Activated naive CD8-positive, alpha-beta T cell treated with anti-CD3 and anti-CD28 coated beads, Interleukin-2, amount 50 U/mL, for 24 hours (primary cell): ENCODE results near the gene GALNT15.

ENCODE experiments used
- ATAC-seq: fragments of 150-1000 bp; cut with Tn5 transposase; one replicate; pipeline ENCODE4 v1.10.0; 2021
- DNase-seq: peaks from one replicate; pipeline ENCODE4 v3.0.0; 2021
- H3K27ac Mint-ChIP-seq: one replicate; pipeline ENCODE4 v1.8.0; 2021; ENCODE audit warnings: mild to moderate bottlenecking, mixed read lengths
- H3K27me3 Mint-ChIP-seq: one replicate; pipeline ENCODE4 v1.8.0; 2021; ENCODE audit warnings: mixed read lengths
- H3K36me3 Mint-ChIP-seq: one replicate; pipeline ENCODE4 v1.8.0; 2021; ENCODE audit warnings: low read depth, mixed read lengths
- H3K4me1 Mint-ChIP-seq: one replicate; pipeline ENCODE4 v1.8.0; 2021; ENCODE audit warnings: mixed read lengths
- H3K4me3 Mint-ChIP-seq: one replicate; pipeline ENCODE4 v1.8.0; 2021; ENCODE audit warnings: mild to moderate bottlenecking, moderate library complexity, mixed read lengths
- H3K9me3 Mint-ChIP-seq: one replicate; pipeline ENCODE4 v1.8.0; 2021; ENCODE audit warnings: mixed read lengths

Gene GALNT15

DNA sequence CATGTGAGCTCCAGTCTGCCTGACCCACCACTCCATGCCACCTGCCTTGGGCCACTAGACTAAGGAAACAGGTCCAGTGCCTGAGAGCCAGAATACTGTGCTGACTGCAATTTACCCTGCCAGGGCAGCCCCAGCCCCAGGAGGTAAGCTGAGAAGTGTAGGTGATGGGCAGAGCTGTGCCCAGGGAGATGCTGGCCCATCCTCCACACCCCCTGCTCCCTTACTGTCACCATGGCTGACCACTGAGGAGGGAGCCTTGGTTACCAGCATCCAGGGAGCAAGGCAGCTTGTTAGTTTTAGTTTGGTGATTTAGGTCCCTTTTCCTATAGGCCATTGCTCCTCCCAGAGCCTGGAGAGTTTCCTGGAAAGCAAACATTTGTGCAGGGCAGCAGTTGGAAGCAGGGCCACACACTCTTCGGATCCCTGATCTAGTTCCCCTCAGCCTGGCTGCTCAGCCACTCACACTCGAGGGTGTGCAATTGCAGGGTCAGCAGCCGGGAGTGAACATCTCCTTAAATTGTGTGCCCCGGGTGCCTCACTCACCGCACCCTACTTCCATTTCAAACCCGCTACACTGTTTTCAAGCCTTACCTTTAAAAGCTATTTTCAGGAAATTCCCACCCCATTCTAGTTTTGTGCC, 2.0 kb downstream of the GALNT15 start:
- ATAC-seq, result no peak
- no peaks in the 10 kb centered on the region for H3K36me3 Mint-ChIP-seq

DNA sequence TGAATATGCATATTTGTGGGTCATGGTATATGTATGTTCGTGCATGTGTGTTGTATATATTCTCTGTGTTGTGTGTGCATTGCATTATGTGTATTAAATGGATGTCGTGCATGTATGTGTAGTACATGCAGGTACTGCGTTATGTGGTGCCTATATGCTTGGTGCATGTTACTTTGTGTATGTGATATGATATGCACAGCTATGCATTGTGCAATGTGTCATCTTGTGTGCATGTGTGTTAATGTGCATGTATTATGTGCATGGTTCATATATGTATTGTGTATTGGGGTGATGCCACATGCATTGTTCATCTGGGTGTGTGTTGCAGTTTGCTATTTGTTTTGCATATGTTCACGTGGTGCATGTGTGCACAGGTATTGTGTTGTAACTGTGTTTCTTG, 2.9 kb downstream of the GALNT15 start:
- Mint-ChIP-seq H3K27ac (no peak overlapping the region), H3K27me3 (peaks cover 13% of the 10 kb centered on the region), H3K4me1 (no peaks in the 10 kb centered on the region), H3K36me3 (no peaks in the 10 kb centered on the region), H3K9me3 (no peaks in the 10 kb centered on the region), H3K4me3 (no peak overlapping the region)
- ATAC-seq (no peak), DNase-seq (no peak)

More for the DNA sequence above, 2.0 kb downstream of the GALNT15 start:
- H3K4me1 Mint-ChIP-seq, result no peaks in the 10 kb centered on the region
- H3K4me3 Mint-ChIP-seq, result no peak overlapping the region
- H3K27me3 Mint-ChIP-seq, result peaks cover 14% of the 10 kb centered on the region
- no peak overlapping the region for H3K27ac Mint-ChIP-seq
- no peaks in the 10 kb centered on the region for H3K9me3 Mint-ChIP-seq
- DNase-seq, result no peak

DNA sequence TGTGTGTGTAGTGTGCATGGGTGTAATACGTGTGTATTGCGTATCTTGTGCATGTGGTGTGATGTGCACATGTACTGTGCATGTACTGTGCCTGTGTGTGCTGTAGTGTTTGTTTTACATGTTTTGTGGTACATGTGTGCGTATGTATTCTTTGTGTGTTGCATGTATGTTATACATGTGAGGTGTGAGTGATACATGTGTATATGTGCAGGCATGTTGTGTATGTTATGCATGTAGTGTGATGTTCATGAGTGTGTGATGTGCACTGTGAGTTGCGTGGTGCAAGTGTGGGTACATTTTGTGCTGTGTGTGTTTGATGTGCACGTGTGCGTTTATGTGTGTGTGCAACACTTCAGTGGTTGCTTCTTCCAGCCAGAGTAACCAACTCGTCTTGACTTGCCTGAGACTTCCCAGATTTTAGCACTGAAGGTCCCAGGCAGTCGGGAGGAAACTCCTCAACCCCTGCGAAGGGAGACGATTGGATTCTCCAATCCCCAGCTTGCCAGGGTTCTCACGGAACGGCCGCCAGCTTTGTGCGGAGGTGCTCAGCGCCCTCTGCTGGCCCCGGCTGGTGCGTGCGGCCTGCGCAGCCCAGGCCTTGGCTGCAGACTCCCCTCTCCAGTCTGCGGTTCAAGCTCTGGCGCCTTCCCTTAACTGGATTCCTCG, 3.6 kb downstream of the GALNT15 start:
- DNase-seq (peak; percentile 75), ATAC-seq (peak; percentile 66)
- Mint-ChIP-seq H3K4me1 (no peaks in the 10 kb centered on the region), H3K36me3 (no peaks in the 10 kb centered on the region), H3K4me3 (no peak overlapping the region), H3K9me3 (no peaks in the 10 kb centered on the region), H3K27ac (no peak overlapping the region), H3K27me3 (peaks cover 13% of the 10 kb centered on the region)

DNA sequence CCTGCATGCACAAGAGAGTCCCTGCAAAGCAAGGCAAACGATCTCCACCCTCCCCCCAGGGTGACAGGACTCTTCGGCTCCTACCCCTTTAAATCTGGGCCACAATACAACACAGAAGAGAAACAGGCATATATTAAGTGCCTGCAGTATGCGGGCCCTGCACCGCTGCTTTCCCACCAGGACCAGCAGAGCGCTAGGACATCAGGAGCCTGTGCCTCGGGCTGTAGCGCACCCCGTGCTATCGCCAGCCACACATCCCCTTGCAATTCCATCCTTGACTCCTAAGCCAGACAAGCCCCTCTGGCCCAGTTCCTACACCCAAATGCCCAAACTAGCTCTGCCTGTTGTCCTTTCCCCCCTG, 4.1 kb downstream of the GALNT15 start:
- no peaks in the 10 kb centered on the region for H3K9me3 Mint-ChIP-seq
- no peak overlapping the region for H3K27ac Mint-ChIP-seq
- peaks cover 13% of the 10 kb centered on the region for H3K27me3 Mint-ChIP-seq
- no peak for ATAC-seq
- no peaks in the 10 kb centered on the region for H3K36me3 Mint-ChIP-seq
- no peaks in the 10 kb centered on the region for H3K4me1 Mint-ChIP-seq
- no peak for DNase-seq
- no peak overlapping the region for H3K4me3 Mint-ChIP-seq

DNA sequence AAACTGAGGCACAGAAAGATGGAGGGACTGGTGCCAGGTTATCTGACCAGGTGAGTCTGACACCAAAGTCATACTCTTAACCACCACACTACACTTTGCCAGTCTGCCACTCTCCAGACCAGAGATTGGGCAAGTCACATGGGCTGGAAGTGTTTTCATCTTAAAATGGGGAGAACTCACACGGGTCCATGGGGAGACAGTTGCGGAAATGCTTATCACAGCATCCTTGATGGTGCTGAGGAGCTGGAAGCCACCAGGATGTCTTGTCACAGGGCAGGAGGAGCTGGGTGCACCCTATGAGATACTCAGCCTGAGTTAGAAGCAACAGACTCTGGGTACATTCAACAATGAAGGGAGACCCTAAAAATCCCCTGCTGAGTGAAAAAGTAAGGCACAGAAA, 4.8 kb downstream of the GALNT15 start:
- H3K36me3 Mint-ChIP-seq, result no peaks in the 10 kb centered on the region
- no peak overlapping the region for H3K27ac Mint-ChIP-seq
- no peaks in the 10 kb centered on the region for H3K9me3 Mint-ChIP-seq
- peaks cover 13% of the 10 kb centered on the region for H3K27me3 Mint-ChIP-seq
- no peak overlapping the region for H3K4me3 Mint-ChIP-seq
- ATAC-seq, result no peak
- no peaks in the 10 kb centered on the region for H3K4me1 Mint-ChIP-seq
- DNase-seq, result no peak

DNA sequence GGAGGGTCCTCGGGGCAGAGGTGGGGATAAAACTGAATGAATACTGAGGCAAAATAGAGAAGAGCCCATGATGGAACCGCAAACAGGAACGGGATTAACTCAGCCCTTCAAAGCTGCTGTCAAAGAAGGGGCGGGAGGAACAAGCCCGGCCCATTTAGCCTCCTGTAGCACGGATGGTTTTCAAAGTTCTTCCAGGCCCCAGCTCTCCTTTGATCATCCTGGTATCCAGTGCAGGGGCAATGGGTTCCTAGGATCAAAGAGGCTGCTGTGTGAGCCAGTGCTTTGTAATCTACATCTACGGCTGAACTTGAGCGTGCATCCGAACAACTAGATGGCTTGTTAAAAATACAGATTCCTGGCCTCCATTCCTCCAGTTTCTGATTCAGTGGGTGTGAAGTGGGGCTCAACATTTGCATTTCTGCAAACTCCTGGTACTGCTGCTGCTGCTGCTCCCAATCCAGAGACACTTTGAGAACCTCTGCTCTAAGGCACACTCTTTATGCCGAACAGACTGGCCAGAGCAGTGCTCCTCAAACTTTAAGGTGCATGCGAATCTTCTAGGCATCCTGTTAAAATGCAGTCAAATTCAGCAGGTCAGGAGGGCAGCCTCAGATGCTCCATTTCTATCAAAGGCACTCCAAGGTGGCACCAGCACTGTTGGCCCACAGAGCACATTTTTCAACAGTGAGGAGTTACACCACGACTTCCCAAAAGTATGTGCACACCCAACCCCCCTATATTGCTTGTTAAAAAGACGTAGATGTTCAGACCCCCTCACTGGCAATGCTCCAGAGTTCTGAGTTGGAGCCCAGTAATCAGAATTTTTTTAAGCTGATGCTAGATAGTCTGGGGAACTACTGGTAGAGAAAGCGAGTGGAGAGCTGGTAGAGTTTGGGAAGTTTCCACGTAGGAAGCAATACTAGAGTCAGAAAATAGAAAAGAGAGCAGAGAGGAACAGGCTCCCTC, 5.6 kb downstream of the GALNT15 start:
- H3K36me3 Mint-ChIP-seq, result no peaks in the 10 kb centered on the region
- H3K9me3 Mint-ChIP-seq, result no peaks in the 10 kb centered on the region
- peaks cover 11% of the 10 kb centered on the region for H3K27me3 Mint-ChIP-seq
- DNase-seq, result no peak
- no peak for ATAC-seq
- no peak overlapping the region for H3K4me3 Mint-ChIP-seq
- no peak overlapping the region for H3K27ac Mint-ChIP-seq
- no peaks in the 10 kb centered on the region for H3K4me1 Mint-ChIP-seq

DNA sequence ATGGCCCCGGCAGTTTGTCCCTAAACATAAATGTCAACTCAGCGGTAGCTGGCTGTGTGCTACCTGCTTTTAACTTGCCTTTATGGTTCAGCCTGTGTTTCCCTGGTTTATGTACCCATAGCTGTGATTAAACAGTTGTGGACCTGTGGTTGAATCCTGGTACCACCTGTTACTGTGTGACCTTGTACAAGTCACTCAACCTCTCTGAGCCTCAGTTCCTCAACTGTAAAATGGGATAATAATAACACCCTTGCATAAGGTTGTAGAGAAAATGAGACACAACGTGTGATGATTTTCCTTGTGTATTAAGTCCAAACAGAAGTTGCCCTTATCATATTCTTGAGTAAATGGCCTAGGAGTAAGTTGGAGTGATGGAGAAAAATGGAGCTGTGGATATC, 6.3 kb downstream of the GALNT15 start:
- no peak overlapping the region for H3K27ac Mint-ChIP-seq
- DNase-seq (no peak), ATAC-seq (no peak)
- H3K36me3 Mint-ChIP-seq, result no peaks in the 10 kb centered on the region
- H3K27me3 Mint-ChIP-seq, result peaks cover 11% of the 10 kb centered on the region
- H3K9me3 Mint-ChIP-seq, result no peaks in the 10 kb centered on the region
- H3K4me1 Mint-ChIP-seq, result no peaks in the 10 kb centered on the region
- H3K4me3 Mint-ChIP-seq, result no peak overlapping the region

DNA sequence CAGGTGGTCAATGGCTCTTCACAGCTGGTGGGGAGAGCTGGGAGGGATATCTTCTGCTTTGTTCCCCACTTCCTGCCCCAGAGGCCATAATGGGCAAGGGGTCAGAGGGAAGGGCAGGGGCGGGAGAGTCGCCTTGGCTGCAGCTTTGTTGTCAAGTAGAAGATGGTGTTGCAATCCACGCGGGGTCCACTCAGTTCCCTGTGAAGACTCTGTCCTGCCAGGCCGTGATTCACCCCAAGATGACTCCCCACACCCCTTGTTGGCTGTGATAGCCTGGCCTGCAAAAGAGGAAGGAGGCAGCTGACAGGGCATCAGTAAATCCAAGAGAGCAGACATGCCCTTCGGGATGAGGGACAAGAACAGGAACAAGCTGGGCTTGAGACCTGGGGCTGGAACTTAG, 6.9 kb downstream of the GALNT15 start:
- no peaks in the 10 kb centered on the region for H3K9me3 Mint-ChIP-seq
- no peaks in the 10 kb centered on the region for H3K36me3 Mint-ChIP-seq
- peaks cover 11% of the 10 kb centered on the region for H3K27me3 Mint-ChIP-seq
- H3K27ac Mint-ChIP-seq, result no peak overlapping the region
- DNase-seq, result no peak
- H3K4me1 Mint-ChIP-seq, result no peaks in the 10 kb centered on the region
- H3K4me3 Mint-ChIP-seq, result no peak overlapping the region
- no peak for ATAC-seq

DNA sequence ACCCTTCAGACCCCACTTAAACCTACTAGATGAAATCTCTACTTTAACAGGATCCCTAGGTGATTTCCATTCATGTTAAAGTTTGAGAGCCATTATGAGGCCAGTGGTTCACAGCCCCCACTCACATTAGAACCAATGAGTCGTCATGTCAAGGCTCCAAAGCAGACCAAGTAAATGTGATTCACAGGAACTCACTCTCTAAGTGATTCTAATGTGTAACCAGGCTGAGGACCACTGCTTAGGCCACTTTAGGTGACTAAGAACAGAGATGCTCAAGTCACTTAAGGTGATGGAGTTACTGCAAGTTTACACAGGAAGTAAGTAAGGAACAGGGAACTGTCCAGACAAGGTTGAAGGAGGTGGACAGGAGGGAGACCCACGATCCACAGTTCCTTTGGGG, 7.7 kb downstream of the GALNT15 start:
- ATAC-seq, result peak; percentile 8
- H3K4me3 Mint-ChIP-seq, result no peak overlapping the region
- peaks cover 11% of the 10 kb centered on the region for H3K27me3 Mint-ChIP-seq
- H3K27ac Mint-ChIP-seq, result no peak overlapping the region
- H3K36me3 Mint-ChIP-seq, result no peaks in the 10 kb centered on the region
- no peak for DNase-seq
- H3K9me3 Mint-ChIP-seq, result no peaks in the 10 kb centered on the region
- no peaks in the 10 kb centered on the region for H3K4me1 Mint-ChIP-seq

DNA sequence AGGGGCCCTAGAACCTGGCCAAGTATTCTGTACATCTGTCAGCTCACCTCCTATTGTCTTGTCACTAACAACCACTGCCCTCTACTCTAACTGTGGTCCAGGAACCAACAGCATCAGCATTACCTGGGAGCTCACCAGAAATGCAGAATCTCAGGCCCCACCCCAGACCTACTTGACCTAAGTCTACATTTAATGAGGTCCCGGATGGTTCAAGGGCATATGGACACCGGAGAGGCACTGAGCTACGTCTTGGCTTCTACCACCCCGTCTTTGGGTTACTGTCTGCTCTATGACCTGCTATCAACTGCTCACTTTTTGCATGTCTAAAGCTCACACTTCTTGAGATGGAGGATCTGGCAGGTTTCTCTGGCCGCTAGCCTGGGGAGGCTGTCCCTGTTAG, 8.1 kb downstream of the GALNT15 start:
- H3K36me3 Mint-ChIP-seq, result no peaks in the 10 kb centered on the region
- H3K4me1 Mint-ChIP-seq, result no peaks in the 10 kb centered on the region
- DNase-seq (no peak), ATAC-seq (no peak)
- H3K4me3 Mint-ChIP-seq, result no peak overlapping the region
- no peak overlapping the region for H3K27ac Mint-ChIP-seq
- no peaks in the 10 kb centered on the region for H3K9me3 Mint-ChIP-seq
- peaks cover 8% of the 10 kb centered on the region for H3K27me3 Mint-ChIP-seq

DNA sequence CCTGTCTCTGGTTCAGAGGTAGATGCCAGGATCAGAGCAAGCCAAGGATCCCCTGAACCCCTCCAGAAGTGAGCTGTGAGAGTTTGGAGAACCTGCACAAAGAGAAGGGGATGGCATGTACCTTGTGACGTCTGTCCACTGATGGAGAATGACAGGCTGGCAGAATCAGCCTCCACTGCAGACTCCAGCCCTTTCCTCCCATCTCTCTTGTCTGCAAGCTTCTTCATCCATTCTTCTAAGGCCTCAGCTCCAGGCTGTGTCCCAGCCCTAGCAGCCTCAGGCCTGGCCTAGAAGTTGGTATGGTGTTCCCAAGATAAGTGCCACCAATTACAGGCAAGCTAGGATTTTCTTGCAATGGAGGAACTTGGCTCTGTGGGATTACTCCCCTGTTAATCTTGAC, 8.6 kb downstream of the GALNT15 start:
- no peaks in the 10 kb centered on the region for H3K9me3 Mint-ChIP-seq
- H3K36me3 Mint-ChIP-seq, result no peaks in the 10 kb centered on the region
- DNase-seq (no peak), ATAC-seq (no peak)
- H3K4me1 Mint-ChIP-seq, result no peaks in the 10 kb centered on the region
- no peak overlapping the region for H3K4me3 Mint-ChIP-seq
- no peak overlapping the region for H3K27ac Mint-ChIP-seq
- H3K27me3 Mint-ChIP-seq, result peaks cover 6% of the 10 kb centered on the region

DNA sequence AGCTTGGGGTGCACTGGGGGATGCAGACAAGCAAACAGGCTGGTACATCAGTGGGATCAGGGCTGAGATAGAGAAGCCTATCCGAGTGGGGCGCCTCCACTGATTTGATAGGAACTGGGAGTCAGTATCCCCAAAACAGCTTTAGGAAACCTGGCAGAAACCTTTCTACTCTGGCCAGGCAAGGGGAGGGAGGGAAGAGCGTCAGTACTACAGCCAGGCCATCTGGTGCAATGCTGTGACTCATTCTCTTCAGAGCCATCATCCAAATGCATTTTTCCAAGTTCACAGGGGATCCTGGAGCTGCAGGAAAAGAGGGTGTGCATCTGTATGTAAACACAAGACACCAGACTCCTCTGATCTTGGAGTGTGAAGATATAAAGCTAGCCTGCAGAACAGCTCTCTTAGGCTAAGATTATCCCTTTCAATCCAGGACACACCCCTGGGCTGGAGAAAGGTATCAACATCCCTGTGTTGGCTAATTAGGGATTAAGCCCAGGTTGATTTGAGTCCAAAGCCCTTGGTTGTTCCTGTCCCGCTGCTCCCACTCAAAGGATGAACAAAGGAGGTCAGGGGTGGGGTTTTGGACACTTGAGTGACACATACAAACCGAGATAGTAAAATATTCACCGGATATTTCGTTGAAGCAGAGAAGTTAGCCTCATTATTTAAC, 9.3 kb downstream of the GALNT15 start:
- DNase-seq, result no peak

DNA sequence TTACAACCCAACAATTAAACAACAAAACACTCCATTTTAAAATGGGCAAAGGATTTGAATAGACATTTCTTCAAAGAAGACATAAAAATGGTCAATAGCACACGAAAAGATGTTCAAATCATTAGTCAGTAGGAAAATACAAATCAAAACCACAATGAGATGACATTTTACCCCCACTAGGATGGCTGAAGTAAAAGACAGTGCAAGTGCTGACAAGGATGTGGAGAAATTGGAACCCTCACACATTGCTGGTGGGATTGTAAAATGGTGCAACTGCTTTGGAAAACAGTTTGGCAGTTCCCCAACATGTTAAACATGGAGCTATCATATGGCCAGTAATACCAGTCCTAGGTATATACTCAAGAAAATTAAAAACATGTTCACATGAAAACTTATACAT, 11.6 kb downstream of the GALNT15 start:
- H3K27me3 Mint-ChIP-seq, result no peaks in the 10 kb centered on the region
- H3K4me1 Mint-ChIP-seq, result no peaks in the 10 kb centered on the region
- DNase-seq, result no peak
- H3K4me3 Mint-ChIP-seq, result no peak overlapping the region
- ATAC-seq, result no peak
- H3K9me3 Mint-ChIP-seq, result no peaks in the 10 kb centered on the region
- H3K36me3 Mint-ChIP-seq, result no peaks in the 10 kb centered on the region
- H3K27ac Mint-ChIP-seq, result no peak overlapping the region

More for the DNA sequence above, 9.3 kb downstream of the GALNT15 start:
- Mint-ChIP-seq H3K27me3 (peaks cover 2% of the 10 kb centered on the region), H3K4me1 (no peaks in the 10 kb centered on the region), H3K9me3 (no peaks in the 10 kb centered on the region), H3K4me3 (no peak overlapping the region), H3K36me3 (no peaks in the 10 kb centered on the region), H3K27ac (no peak overlapping the region)
- no peak for ATAC-seq

DNA sequence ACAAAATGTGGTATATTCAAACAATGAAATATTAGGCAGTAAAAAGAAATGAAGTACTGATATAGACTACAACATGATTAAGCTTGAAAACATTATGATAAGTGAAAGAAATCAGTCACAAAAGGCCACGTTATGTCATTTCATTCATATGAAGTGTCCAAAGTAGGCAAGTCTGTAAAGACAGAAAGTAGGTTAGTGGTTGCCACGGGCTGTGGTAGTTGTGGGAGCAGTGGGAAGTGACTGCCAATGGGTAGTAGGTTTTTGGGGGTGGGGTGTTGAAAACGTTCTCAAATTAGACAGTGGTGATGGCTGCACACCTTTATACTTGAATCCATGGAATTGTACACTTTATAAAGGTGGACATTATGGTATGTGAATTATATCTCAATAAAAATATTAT, 12.1 kb downstream of the GALNT15 start:
- ATAC-seq, result no peak
- DNase-seq, result no peak
- Mint-ChIP-seq H3K27me3 (no peaks in the 10 kb centered on the region), H3K36me3 (no peaks in the 10 kb centered on the region), H3K27ac (no peak overlapping the region), H3K4me3 (no peak overlapping the region), H3K9me3 (no peaks in the 10 kb centered on the region), H3K4me1 (no peaks in the 10 kb centered on the region)
